H9 (cell line): Measurements from ENCODE around the gene CERS6. TPM values are rescaled to one million over a fixed set of nuclear protein-coding genes. Genes with fewer than 3 reads are reported as not detected.

Experiments used
- DNase-seq: peaks from one replicate; pipeline ENCODE4 v3.0.0-alpha.2; 2017
- H2AFZ ChIP-seq: one replicate; pipeline ENCODE4 v1.6.1; 2013; ENCODE audit warnings: mild to moderate bottlenecking, low read length, control low read depth, moderate library complexity
- H2AK5ac ChIP-seq: 2 replicates; pipeline ENCODE4 v1.6.1; 2013; ENCODE audit warnings: low read length, control low read depth, mixed read lengths; ENCODE audit not compliant: insufficient read length
- H2BK120ac ChIP-seq: one replicate; pipeline ENCODE4 v1.6.1; 2013; ENCODE audit warnings: low read depth, mild to moderate bottlenecking, low read length, control low read depth, inconsistent platforms; ENCODE audit not compliant: poor library complexity, severe bottlenecking
- H2BK12ac ChIP-seq: 2 replicates; pipeline ENCODE4 v1.6.1; 2013; ENCODE audit warnings: low read length, control low read depth, mixed read lengths, low read depth; ENCODE audit not compliant: insufficient read length
- H2BK15ac ChIP-seq: 2 replicates; pipeline ENCODE4 v1.6.1; 2013; ENCODE audit warnings: low read depth, low read length, control low read depth
- H2BK20ac ChIP-seq: one replicate; pipeline ENCODE4 v1.6.1; 2013; ENCODE audit warnings: low read depth, mild to moderate bottlenecking, low read length, control low read depth, inconsistent platforms; ENCODE audit not compliant: poor library complexity, severe bottlenecking
- H2BK5ac ChIP-seq: 2 replicates; pipeline ENCODE4 v1.6.1; 2013; ENCODE audit warnings: low read length, control low read depth, mixed read lengths; ENCODE audit not compliant: insufficient read length
- H3K14ac ChIP-seq: 2 replicates; pipeline ENCODE4 v1.6.1; 2013; ENCODE audit warnings: low read length, control low read depth; ENCODE audit not compliant: insufficient read depth
- H3K18ac ChIP-seq: 2 replicates; pipeline ENCODE4 v1.6.1; 2013; ENCODE audit warnings: low read depth, mild to moderate bottlenecking, mixed read lengths, low read length, control low read depth; ENCODE audit not compliant: insufficient read length
- H3K23ac ChIP-seq: 2 replicates; pipeline ENCODE4 v1.6.1; 2013; ENCODE audit warnings: low read length, control low read depth, mixed read lengths, low read depth; ENCODE audit not compliant: insufficient read length
- H3K23me2 ChIP-seq: 2 replicates; pipeline ENCODE4 v1.6.1; 2013; ENCODE audit warnings: low read depth, mild to moderate bottlenecking, mixed read lengths, low read length, control low read depth; ENCODE audit not compliant: insufficient read length, poor library complexity, severe bottlenecking
- H3K27ac ChIP-seq: 2 replicates; pipeline ENCODE4 v1.5.1; 2013; ENCODE audit warnings: low read length, control low read depth, mixed read lengths, low read depth; ENCODE audit not compliant: insufficient read length
- H3K27me3 ChIP-seq: 2 replicates; pipeline ENCODE4 v1.6.1; 2013; ENCODE audit warnings: low read length, control low read depth, inconsistent platforms; ENCODE audit not compliant: insufficient read depth
- H3K4ac ChIP-seq: 2 replicates; pipeline ENCODE4 v1.6.1; 2013; ENCODE audit warnings: low read depth, mild to moderate bottlenecking, control low read depth, inconsistent platforms, low read length, moderate library complexity
- H3K4me1 ChIP-seq: 2 replicates; pipeline ENCODE4 v1.6.1; 2013; ENCODE audit warnings: low read length, control low read depth, inconsistent platforms; ENCODE audit not compliant: insufficient read depth
- H3K4me2 ChIP-seq: 2 replicates; pipeline ENCODE4 v1.6.1; 2013; ENCODE audit warnings: low read length, control low read depth, mixed read lengths; ENCODE audit not compliant: insufficient read length, insufficient read depth
- H3K56ac ChIP-seq: 2 replicates; pipeline ENCODE4 v1.6.1; 2013; ENCODE audit warnings: low read depth, mild to moderate bottlenecking, mixed read lengths, low read length, control low read depth; ENCODE audit not compliant: insufficient read length
- H3K79me1 ChIP-seq: 2 replicates; pipeline ENCODE4 v1.6.1; 2013; ENCODE audit warnings: low read depth, mild to moderate bottlenecking, moderate library complexity, low read length, control low read depth, inconsistent platforms; ENCODE audit not compliant: insufficient read depth, poor library complexity, severe bottlenecking
- H3K79me2 ChIP-seq: 2 replicates; pipeline ENCODE4 v1.6.1; 2013; ENCODE audit warnings: low read length, control low read depth, inconsistent platforms; ENCODE audit not compliant: insufficient read depth
- H3K9ac ChIP-seq: 2 replicates; pipeline ENCODE4 v1.6.1; 2013; ENCODE audit warnings: low read length, control low read depth, mixed read lengths; ENCODE audit not compliant: insufficient read length; ENCODE audit errors: extremely low read depth
- H3K9me3 ChIP-seq: one replicate; pipeline ENCODE4 v1.6.1; 2013; ENCODE audit warnings: low read depth, low read length, inconsistent platforms; ENCODE audit not compliant: control insufficient read depth
- H3T11ph ChIP-seq: one replicate; pipeline ENCODE4 v1.6.1; 2013; ENCODE audit warnings: mild to moderate bottlenecking, low read length, control low read depth, inconsistent platforms
- H4K20me1 ChIP-seq: one replicate; pipeline ENCODE4 v1.6.1; 2013; ENCODE audit not compliant: control insufficient read depth, insufficient read length, insufficient read depth
- H4K5ac ChIP-seq: 2 replicates; pipeline ENCODE4 v1.6.1; 2013; ENCODE audit warnings: low read depth, mild to moderate bottlenecking, mixed read lengths, low read length, control low read depth; ENCODE audit not compliant: insufficient read length
- H4K8ac ChIP-seq: replicated peaks from 2 replicates; pipeline ENCODE4 v1.6.1; 2013; ENCODE audit warnings: low read length, control low read depth, mixed read lengths, low read depth; ENCODE audit not compliant: insufficient read length
- H4K91ac ChIP-seq: 2 replicates; pipeline ENCODE4 v1.6.1; 2013; ENCODE audit warnings: low read depth, mild to moderate bottlenecking, moderate library complexity, mixed read lengths, low read length, control low read depth; ENCODE audit not compliant: insufficient read length
- H3K27ac Mint-ChIP-seq, 3 experiments: 2 replicates in 2 of 3; 3 replicates in 1 of 3; pipeline ENCODE4 v1.8.0; 2020 to 2021; ENCODE audit warnings: mixed read lengths in 3 of 3, mild to moderate bottlenecking in 1 of 3, moderate library complexity in 1 of 3
- H3K27me3 Mint-ChIP-seq: 2 replicates; pipeline ENCODE4 v1.8.0; 2021; ENCODE audit warnings: low read depth, mild to moderate bottlenecking, moderate library complexity, mixed read lengths
- H3K36me3 Mint-ChIP-seq, 3 experiments: 2 replicates in 2 of 3; 3 replicates in 1 of 3; pipeline ENCODE4 v1.8.0; 2020 to 2021; ENCODE audit warnings: low read depth in 3 of 3, mixed read lengths in 3 of 3; ENCODE audit not compliant: insufficient read depth in 1 of 3
- H3K4me1 Mint-ChIP-seq, 2 experiments: 2 replicates each; pipeline ENCODE4 v1.8.0; 2020; ENCODE audit warnings: mixed read lengths in 2 of 2
- H3K4me3 Mint-ChIP-seq, 2 experiments: 2 replicates in 1 of 2; 3 replicates in 1 of 2; pipeline ENCODE4 v1.8.0; 2020 to 2021; ENCODE audit warnings: mild to moderate bottlenecking in 2 of 2, mixed read lengths in 2 of 2, moderate library complexity in 1 of 2
- H3K9me3 Mint-ChIP-seq, 2 experiments: 2 replicates in 1 of 2; 3 replicates in 1 of 2; pipeline ENCODE4 v1.8.0; 2020; ENCODE audit warnings: mild to moderate bottlenecking in 2 of 2, mixed read lengths in 2 of 2, moderate library complexity in 1 of 2
- WGBS: extraction: QIAGEN DNeasy Blood & Tissue Kit; methylation state at CpG from one replicate; pipeline ENCODE4 v1.1.7; 2013; ENCODE audit warnings: missing lambda C conversion rate, low lambda C conversion rate, mixed read lengths; ENCODE audit not compliant: insufficient read length; ENCODE audit errors: extremely low coverage; 5-methylcytosine and 5-hydroxymethylcytosine counted together
- total RNA-seq: library from RNA; stranded (reverse); gene quantifications from 2 replicates; pipeline ENCODE4 v1.2.1, GENCODE V29; 2021
- TF ChIP-seq, protein P1 (sequence below): fragments of 200-600 bp; sonication (generic); conservative IDR thresholded peaks from 3 replicates; pipeline ENCODE4 v1.8.0; 2021; ENCODE audit warnings: antibody characterized with exemption, mild to moderate bottlenecking

CERS6 gene
- total RNA-seq, 1 experiment from 2014 or later: 17.7 TPM

DNA sequence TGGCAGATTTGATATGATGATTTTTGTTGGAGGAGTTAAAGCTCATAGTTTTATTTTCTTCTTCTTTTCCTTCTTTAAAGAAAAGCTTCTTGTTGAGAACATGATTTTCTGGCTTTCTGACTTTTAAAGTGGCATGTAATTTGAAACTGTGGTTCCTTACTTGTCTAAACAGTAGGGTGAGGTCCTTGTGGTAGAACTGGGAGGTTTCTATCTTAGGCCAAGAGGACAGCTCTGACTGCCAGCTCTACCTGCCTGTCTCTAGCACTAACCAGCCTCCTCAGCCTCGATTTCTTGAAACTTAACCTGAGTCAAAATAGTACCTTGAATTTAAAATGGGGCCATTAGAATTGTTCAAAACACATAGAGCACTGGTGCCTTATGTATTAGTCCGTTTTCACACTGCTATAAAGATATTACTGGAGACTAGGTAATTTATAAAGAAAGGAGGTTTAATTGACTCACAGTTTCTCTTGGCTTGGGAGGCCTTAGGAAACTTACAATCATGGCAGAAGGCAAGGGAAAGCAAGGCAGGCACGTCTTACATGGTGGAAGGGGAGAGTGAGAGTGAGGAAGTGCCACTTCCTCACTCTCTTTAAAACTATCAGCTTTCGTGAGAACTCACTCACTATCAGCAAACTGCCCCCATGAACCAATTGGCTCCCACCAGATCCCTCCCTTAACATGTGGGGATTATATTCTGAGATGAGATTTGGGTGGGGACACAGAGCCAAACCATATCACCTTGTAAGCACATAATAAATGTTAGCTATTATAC, 119.0 kb downstream of the CERS6 start:
- TF ChIP-seq, protein P1, sequence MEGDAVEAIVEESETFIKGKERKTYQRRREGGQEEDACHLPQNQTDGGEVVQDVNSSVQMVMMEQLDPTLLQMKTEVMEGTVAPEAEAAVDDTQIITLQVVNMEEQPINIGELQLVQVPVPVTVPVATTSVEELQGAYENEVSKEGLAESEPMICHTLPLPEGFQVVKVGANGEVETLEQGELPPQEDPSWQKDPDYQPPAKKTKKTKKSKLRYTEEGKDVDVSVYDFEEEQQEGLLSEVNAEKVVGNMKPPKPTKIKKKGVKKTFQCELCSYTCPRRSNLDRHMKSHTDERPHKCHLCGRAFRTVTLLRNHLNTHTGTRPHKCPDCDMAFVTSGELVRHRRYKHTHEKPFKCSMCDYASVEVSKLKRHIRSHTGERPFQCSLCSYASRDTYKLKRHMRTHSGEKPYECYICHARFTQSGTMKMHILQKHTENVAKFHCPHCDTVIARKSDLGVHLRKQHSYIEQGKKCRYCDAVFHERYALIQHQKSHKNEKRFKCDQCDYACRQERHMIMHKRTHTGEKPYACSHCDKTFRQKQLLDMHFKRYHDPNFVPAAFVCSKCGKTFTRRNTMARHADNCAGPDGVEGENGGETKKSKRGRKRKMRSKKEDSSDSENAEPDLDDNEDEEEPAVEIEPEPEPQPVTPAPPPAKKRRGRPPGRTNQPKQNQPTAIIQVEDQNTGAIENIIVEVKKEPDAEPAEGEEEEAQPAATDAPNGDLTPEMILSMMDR: no peak
- no peak overlapping the region for H3K4me2 ChIP-seq
- H3K4me1 ChIP-seq: no peaks in the 10 kb centered on the region; the same call in 1 of the 2 replicates
- Mint-ChIP-seq H3K27ac (no peak overlapping the region), H3K27me3 (peaks cover 1% of the 10 kb centered on the region; the same call in 1 of the 2 replicates), H3K4me1 (peaks cover 11 to 14% of the 10 kb centered on the region in 2 experiments), H3K36me3 (no peaks in the 10 kb centered on the region), H3K9me3 (no peaks in the 10 kb centered on the region), H3K4me3 (no peak overlapping the region)
- H4K8ac ChIP-seq: no peak overlapping the region
- H3K4ac ChIP-seq: no peak overlapping the region
- no peak overlapping the region for H2BK120ac ChIP-seq
- H3K27me3 ChIP-seq: no peaks in the 10 kb centered on the region
- H3K14ac ChIP-seq: no peak overlapping the region
- H2AFZ ChIP-seq: no peak overlapping the region
- no peaks in the 10 kb centered on the region for H3K23me2 ChIP-seq
- no peak overlapping the region for H4K91ac ChIP-seq
- no peak overlapping the region for H3K23ac ChIP-seq
- no peak overlapping the region for H3K18ac ChIP-seq
- no peak overlapping the region for H3T11ph ChIP-seq
- H2BK20ac ChIP-seq: no peak overlapping the region
- H2BK5ac ChIP-seq: no peak overlapping the region
- H3K79me2 ChIP-seq: peaks cover 2% of the 10 kb centered on the region; the same call in 1 of the 2 replicates
- no peak overlapping the region for H3K56ac ChIP-seq
- no CpG with 5 or more reads among the region's 4 CpGs for WGBS
- DNase-seq: no peak
- no peak overlapping the region for H2BK15ac ChIP-seq
- H3K27ac ChIP-seq: no peak overlapping the region
- no peaks in the 10 kb centered on the region for H4K20me1 ChIP-seq
- H2BK12ac ChIP-seq: no peak overlapping the region
- peaks cover 5% of the 10 kb centered on the region for H3K79me1 ChIP-seq
- no peak overlapping the region for H4K5ac ChIP-seq
- no peak overlapping the region for H3K9ac ChIP-seq
- H3K9me3 ChIP-seq: no peaks in the 10 kb centered on the region
- H2AK5ac ChIP-seq: no peak overlapping the region
